GM21423 (cell line): ENCODE measurements around the gene AKAP6.

Experiments
- ATAC-seq: cut with Tn5 transposase; IDR thresholded peaks from one replicate; pipeline ENCODE4 v1.9.1; 2021; ENCODE audit warnings: mild to moderate bottlenecking, moderate library complexity; ENCODE audit not compliant: unreplicated experiment

Gene AKAP6, protein sequence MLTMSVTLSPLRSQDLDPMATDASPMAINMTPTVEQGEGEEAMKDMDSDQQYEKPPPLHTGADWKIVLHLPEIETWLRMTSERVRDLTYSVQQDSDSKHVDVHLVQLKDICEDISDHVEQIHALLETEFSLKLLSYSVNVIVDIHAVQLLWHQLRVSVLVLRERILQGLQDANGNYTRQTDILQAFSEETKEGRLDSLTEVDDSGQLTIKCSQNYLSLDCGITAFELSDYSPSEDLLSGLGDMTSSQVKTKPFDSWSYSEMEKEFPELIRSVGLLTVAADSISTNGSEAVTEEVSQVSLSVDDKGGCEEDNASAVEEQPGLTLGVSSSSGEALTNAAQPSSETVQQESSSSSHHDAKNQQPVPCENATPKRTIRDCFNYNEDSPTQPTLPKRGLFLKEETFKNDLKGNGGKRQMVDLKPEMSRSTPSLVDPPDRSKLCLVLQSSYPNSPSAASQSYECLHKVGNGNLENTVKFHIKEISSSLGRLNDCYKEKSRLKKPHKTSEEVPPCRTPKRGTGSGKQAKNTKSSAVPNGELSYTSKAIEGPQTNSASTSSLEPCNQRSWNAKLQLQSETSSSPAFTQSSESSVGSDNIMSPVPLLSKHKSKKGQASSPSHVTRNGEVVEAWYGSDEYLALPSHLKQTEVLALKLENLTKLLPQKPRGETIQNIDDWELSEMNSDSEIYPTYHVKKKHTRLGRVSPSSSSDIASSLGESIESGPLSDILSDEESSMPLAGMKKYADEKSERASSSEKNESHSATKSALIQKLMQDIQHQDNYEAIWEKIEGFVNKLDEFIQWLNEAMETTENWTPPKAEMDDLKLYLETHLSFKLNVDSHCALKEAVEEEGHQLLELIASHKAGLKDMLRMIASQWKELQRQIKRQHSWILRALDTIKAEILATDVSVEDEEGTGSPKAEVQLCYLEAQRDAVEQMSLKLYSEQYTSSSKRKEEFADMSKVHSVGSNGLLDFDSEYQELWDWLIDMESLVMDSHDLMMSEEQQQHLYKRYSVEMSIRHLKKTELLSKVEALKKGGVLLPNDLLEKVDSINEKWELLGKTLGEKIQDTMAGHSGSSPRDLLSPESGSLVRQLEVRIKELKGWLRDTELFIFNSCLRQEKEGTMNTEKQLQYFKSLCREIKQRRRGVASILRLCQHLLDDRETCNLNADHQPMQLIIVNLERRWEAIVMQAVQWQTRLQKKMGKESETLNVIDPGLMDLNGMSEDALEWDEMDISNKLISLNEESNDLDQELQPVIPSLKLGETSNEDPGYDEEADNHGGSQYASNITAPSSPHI (N-terminal part only)

DNA sequence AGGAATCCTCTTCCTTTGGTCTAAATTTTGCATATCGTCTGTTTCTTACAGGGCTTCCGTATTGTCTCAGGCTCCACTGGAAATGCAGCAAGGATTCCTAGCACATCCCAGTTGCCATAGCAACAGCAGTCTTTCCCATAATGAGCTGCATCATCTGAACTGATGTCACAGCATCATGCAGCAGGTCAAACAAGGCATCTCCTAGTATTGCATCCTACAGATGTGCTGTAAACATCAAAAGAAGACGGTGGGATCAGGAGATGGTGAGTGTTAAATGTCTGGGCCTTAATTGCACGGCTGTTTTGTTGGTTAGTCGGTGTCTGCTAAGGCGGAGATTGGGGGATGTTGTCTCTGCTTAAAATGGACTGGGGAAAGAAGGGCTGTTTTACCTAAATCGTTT is at the start of gene AKAP6:
TSS of gene AKAP6 (plus strand) at position 153 of the 400 bp plus-strand sequence. CDS start 104,196 bp downstream, outside the sequence.
- ATAC-seq, result no peak

DNA sequence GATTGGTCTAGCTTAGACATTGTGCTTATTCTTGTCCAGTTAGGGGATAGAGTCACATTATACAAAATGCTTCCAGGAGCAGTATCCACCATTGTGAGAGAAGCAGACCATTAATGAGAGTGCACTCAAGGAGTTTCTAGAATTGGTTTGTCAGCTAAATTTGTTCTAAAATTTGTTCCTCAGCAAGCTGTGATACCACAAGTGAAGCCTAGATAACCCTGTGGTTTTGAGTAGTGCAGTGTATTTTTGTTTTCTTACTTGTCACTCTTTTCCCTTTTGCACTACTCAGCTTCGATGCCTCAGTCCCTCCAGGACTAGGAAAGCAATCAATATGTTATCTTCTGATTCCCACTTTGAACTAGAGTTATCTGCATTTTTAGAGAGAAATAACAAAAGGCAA is 42.5 kb upstream of the AKAP6 start:
- no peak for ATAC-seq

DNA sequence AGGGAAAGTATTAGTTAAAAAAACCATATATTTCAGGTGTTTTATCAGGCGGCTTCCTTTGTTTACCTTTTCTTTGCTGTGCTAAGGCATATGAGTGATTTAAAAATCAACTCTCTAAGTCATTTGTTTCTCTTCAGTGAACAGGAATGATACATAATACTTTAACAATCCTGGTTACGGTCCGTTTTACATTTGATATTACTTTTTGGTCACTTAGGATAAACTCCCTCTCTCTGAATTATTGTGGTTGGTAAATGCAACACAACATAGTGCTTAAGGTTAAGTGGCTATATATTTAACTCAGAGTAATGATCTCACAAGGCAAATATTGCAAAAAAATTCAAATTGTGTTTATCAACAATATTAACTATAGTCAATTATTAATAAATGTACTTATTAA is 32.7 kb upstream of the AKAP6 start:
- no peak for ATAC-seq

DNA sequence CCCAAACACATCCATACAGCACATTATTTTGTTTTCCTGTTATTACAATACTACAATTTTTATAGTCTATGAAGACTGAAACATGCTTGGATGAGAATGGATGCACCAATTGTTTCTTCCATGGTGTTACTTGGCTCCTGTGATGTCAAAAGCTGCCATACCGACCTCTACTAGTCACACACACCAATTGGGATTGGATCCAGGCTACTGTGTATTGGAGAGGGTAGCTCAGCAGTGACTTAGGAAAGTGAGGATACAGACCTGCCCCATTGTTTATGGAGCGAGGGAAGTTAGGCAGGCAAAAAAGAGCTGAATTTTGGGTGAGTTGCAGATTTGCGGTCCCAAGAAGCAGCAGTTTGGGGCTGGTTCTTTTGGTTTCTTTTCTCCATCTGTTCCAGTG is 30.8 kb upstream of the AKAP6 start:
- no peak for ATAC-seq

DNA sequence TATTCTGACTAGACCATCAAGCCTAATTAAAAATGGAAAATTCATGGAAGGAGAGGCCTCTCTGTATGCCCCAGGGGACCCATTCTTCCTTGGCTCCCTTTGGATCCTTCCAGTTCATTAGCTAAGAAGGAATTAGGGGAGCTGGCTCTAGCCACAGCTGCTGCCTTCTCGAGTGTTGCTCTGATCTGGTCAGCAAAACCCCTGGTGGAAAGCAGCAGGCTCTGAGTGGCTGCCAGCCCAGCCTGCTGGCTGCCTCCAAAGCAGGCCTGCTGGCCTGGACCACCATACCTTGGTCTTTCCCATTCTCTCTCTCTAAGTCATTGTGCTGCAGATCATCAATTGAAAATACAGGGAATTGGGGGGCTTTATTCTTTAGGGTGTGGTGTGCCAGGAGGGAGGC is 29.0 kb upstream of the AKAP6 start:
- no peak for ATAC-seq

DNA sequence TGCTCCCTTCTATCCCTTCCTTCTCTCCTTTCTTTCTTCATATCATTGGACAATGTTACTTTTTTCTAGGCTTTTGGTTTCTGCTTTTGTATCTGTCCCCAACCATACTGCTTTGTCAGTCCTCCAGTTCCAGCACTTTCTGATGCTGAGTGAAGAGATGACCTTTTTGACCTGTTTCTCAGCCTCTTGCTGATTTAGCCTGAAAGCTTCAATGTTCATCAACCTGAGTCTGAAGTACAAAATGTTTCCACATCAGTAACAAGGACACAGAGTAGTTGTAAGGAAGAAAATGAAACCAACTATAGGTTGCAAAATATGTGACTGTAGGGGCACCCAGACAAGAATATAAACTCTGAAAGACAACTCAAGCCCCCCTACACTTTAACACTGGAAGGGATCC is 25.2 kb upstream of the AKAP6 start:
- no peak for ATAC-seq

DNA sequence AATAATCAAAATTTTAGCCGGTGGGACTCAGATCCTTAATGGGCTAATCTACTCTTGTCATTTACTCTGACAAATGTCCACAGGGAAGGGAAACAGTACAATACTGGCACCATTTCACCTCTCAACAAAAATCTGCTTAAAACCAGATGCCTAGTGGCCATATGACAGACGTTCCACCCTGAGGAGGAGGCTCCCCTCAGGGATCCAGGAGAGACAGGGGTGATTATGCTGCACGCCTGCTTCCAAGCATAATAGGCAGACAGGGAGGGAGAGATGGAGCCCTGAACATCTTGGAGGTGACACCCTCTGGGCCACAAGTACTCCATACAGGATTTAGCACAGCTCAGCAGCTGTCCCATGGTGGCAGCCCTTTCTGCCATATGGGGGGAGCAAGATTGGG is 24.8 kb upstream of the AKAP6 start:
- no peak for ATAC-seq

DNA sequence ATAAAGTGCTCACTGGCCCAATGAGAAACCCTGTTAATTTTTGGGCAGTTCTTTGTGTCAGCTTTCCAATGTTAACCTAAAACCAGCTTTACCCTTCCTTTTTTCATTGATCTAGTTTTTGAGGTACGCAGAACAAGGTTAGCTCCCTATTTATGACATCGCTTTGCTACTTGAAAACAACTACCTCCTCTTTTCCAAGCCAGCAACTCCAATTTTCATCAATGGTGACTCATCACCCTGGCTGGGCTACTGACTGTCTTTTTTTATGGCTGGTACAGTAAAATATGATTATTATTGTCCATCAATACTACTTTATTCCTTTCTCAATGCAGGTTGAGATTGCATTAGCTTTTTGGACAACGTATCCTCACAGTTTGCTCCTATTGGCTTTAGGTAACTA is 22.5 kb upstream of the AKAP6 start:
- ATAC-seq, result no peak

DNA sequence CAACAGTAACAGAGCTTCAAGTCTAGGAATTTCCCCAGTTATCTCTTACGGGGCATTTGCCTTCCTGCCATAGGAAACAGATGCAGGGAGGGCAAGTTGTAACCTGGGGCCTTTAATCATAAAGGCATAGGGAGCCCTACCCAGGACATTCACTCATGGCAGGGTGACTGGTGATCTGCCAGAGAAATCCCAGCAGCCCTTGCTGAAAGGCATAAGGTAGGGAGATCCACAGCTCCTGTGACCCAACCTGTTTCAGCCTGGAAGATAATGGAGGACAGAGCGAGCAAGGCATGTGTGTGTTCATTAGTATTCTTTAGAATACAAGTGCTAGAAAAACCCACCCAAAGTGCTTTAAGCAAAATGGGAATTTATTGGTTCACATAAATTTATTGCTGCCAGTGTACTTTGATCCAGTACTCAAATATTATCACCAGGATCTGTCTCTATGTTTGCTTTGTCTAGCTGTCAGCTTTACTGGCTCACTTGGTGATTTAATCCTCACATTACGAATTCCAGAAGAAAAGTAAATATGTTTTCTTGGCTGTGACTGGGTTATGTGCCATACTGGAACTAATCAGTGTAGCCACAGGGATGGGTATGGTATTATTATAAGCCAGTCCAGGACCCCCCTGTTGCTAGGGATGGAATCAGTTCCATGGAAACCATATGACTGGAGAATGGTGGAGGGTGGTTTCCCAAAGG is 21.1 kb upstream of the AKAP6 start:
- ATAC-seq, result no peak

DNA sequence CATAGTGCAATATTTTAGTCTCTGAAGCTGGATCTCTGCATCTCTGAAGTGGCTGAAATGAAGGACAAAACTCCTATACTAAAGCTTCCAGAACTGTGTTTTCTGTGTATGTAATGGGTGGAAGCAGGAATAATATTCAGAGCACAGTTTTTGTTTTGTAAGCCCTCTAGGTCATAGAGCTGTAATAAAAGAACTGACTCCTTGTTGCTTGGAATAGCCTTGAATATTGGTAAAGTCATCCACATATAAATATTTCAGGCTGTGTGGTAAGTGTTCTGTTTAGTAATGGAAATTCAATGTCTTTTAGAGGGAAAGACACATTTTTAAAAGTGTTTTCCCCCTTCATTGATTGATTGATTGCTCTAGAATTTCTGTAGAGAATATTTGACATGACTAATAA is 18.2 kb upstream of the AKAP6 start:
- no peak for ATAC-seq

DNA sequence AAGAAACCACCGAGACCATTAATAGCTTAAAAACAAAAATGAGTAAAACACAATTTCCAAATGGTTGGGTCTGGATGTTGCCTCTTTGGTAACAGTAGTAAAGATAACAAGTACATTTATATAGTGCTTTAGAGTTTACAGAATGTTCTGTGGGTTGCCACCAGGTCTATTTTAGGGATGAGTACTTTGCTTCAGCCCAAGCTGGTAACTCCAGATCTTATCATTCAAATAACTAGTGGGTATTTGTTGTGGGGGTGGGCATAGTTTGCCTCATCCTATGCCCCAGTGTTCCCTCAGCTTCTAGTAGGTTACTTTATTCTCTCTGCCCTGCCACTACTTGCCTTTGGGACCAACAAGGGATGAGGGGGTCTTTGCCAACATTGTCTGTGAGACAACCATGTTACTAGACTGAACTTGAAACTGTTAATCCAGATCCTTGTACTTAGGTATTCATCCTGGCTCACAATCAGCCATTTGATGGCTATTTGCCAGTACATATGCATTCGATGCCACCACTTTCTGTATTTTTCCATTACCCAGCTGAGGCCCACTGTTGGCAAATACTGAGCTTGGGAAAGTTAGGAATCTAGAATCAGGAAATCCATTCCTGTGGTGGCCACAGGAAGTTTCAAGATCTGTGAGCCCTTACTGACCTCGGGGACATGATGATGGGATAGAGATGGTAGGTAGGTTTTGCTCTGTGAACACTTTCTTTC is 17.6 kb upstream of the AKAP6 start:
- no peak for ATAC-seq

DNA sequence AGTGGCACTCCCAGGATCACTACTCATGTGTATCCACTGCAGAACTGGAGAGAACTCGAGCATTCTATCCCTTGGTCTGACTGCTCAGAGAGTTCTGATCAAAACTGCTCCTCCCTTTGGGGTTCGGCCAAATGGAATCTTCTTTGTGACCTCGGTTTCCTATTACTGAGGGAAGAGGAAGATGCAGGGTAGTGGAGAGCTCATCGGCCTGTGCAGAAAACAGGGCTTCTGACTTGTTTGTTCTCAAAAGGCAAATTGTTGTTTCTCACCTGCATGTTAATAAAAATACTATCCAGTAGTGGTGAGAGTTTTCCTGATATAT is 17.1 kb upstream of the AKAP6 start:
- ATAC-seq, result no peak

DNA sequence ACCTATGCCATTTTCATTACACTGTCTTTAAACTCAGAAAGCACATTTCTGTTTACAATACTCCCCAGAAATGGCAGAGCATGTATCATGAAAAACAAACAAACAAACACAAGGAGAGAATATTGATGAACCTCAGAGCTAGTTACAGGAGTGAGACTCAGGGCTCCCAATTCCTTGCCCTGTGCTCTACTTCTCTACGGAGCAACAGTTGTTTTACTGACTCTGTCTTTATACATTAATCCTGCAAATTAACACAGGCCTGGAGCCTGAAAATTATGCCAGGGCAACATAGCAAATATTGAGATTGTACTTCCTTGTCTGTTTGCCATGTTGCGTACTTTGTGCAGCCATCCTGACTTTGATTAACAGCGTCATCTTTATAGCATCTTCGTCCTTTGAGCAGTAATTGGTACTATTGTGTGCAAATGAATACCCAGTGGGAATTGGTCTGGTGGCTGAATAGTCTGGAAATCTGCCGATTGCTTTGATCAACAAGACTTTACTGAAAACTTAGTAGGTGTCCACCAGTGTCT is 15.2 kb upstream of the AKAP6 start:
- no peak for ATAC-seq

DNA sequence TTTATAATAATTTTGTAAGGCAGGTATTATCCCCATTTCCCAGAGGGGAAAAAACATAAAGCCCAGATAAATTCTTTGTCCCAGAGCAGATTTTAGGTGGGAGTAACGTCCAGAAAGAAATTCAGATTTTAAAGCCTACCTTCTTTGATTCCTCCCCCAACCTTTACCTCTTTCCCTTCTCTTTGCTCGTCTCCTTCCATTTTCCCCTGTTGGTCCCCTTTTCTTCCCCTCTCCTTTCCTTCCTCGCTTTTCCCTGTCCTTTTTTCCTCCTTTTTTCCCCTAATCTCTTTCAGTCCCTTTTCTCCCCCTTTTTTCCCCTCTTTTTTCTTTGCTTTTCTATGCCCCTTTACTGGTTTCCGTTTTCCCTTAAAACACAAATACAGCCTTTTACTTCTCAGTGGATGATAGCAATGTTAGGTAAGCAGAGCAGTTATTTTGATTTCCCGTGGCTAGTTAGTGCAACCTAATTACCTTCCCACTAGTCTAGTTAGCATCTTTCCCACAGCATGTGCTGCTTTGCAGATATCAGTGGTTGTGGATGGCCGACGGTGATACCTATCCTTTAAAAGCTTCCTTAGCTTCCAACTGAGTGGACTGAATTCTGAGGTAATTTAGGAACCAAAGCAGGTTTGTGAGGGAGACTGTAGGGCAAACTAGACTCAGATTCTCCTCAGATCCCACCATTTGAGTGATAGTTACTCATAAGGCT is 10.9 kb upstream of the AKAP6 start:
- ATAC-seq, result no peak

DNA sequence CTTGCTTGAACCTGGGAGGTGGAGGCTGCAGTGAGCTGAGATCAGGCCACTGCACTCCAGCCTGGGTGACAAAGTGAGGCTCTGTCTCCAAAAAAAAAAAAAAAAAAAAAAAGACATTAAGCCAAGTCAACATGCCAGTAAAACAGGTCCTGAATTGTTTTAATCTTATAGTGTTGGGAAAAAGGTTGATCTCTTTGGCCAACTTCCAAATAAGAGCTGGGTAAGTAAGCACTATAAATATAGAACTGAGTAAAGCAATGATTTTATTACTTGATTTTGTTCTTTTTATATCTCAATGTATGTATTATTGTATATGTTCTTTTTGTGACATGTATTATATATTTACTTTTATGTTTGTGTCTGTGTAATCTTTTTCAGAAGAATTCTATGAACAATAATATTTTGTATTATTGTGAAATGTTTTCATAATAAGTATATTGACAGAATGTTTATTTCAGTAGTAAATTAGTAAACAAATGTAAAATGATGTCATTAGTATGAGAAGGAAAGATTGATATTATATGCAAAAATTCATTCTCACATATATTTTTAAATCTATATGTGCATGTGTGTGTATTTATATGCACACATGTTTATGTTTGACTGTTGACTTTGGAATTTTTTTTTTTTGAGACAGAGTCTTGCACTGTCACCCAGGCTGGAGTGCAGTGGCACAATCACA is 9.6 kb upstream of the AKAP6 start:
- ATAC-seq, result no peak

DNA sequence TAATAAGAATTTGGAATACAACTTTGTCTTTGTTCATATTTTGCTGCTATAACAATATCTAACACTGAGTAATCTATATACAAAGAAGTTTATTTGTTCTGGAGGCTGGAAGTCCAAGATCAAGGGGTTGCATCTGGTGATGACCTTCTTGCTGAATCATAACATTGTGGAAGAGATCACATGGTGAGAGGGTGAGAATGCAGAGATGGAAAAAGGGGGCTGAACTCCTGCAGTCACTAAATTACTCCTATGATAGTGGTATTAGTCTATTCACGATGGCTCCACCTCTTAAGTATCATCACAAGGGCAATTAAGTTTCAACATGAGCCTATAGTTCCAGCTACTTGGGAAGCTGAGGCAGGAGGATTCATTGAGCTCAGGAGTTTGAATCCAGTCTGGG is 4.5 kb upstream of the AKAP6 start:
- ATAC-seq, result no peak

DNA sequence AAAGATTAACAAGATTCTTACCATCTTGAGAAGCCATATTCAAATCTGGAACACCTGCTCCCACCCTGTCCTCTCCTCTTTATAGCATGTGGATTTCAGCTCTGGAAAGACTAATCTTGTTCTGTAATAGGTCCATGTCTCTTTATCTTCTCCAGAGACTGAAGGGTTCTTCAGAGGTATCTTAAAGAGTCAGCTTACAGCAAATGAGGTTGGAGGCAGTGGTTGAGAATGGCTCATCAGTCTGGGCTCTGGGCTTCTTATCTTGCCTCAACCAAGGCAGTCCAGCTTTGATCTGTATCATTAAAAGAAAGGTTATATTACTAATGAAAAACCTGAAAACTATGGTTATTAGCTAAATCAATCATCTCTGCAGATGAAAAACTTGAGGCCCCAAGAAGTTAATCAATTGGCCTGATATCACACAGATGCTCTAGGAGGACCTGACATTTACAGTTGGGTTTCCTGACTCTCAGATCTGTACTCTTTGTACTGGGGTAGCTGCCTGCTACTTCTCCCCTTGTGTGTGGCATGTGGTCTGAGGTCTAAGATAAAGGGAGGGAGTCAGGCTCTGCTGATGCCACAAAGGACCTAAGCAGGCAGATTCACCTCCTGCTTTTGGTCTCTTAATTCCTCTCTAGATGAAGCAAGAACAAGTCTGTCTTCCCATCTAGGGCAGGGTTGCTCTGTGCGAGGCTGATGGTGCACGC is 1.7 kb upstream of the AKAP6 start:
- ATAC-seq, result no peak

DNA sequence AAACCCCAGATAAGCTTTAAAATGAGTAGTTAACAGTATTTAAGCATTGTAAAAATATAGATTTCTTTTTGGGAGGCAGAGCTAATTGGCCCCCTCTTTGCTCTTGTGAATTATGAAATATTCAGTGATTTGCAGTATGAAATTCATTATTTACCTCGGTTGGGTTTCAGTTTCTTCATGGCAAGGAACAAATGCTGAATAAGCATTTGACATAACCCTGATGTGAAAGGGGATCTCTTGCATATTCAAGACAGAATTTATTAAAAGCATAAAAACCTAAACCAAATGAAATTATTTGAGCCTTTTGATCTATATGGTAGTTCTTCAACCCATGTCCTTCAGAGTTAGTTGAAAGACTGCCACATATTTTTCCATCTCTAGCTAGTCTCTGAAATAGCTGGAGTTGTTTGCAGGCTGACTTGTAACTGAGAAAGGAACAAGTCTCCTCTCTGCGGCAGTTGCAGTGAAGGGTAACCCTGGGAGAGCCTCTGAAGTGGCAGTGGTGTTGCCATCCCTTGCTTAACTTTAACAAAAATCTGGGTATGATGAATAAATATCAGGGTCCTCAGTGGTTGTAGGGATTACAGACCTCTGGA is 690 bp downstream of the AKAP6 start:
- ATAC-seq, result no peak
